Mucosa of descending colon (tissue), 3 donors: Measurements from ENCODE around the gene CLRN2. TPM values are rescaled to one million over a fixed set of nuclear protein-coding genes. Genes with fewer than 3 reads are reported as not detected.

ENCODE experiments used
- ATAC-seq: fragments of 200-7000 bp; cut with Tn5 transposase; one replicate; pipeline ENCODE4 v1.9.1; 2020; ENCODE audit warnings: mild to moderate bottlenecking, moderate library complexity
- DNase-seq, 3 donors: peaks; one replicate each; pipeline ENCODE4 v3.0.0-alpha.2; 2020
- H3K36me3 ChIP-seq: fragments of 200-600 bp; one replicate; pipeline ENCODE4 v1.8.0; 2021; ENCODE audit warnings: low read depth, mild to moderate bottlenecking
- H3K4me1 ChIP-seq: fragments of 200-600 bp; one replicate; pipeline ENCODE4 v1.8.0; 2021; ENCODE audit warnings: low read depth, mild to moderate bottlenecking
- H3K4me3 ChIP-seq: fragments of 200-600 bp; one replicate; pipeline ENCODE4 v1.8.0; 2021; ENCODE audit warnings: mild to moderate bottlenecking
- H3K9me3 ChIP-seq: fragments of 200-600 bp; one replicate; pipeline ENCODE4 v1.8.0; 2021; ENCODE audit warnings: mild to moderate bottlenecking
- CTCF ChIP-seq: fragments of 200-600 bp; IDR thresholded peaks from one replicate; pipeline ENCODE4 v1.8.0; 2022; ENCODE audit warnings: antibody characterized with exemption, mild to moderate bottlenecking
- intact Hi-C, 2 donors: fragments of 100-400 bp; cut with DNase I in 1 of 2; cut with micrococcal nuclease in 1 of 2; formaldehyde crosslinking; loops; one replicate each; pipeline versions ENCODE4 v1.11.0 to v1.11.1; 2022; cut with DNase I, micrococcal nuclease
- total RNA-seq, 3 donors: library from RNA; stranded (reverse); fragmentation: NEBNext Ultra II Directional in 2 of 3; extraction: Animal tissue kit (Norgen Biotek cat#: 25700) in 2 of 3; gene quantifications; one replicate each; pipeline versions ENCODE4 v1.2.1 to v1.2.4, GENCODE V29; 2021 to 2023
- donor health status: DM: no; HTN: no; CAD: no; lungs with moderate emphysema.
- donor health status: DM: no; HTN: no; CAD: no.
- donor health status: DM: no; HTN: yes; CAD: no.

The CLRN2 gene
- total RNA-seq, 3 donors from 2014 or later = not detected

GRCh38 chr4:17493619-17494018 is 21.3 kb upstream of the CLRN2 start:
- H3K4me3 ChIP-seq = no peak overlapping the region
- no peaks in the 10 kb centered on the region for H3K4me1 ChIP-seq
- ATAC-seq (no peak), DNase-seq (no peak)
- H3K36me3 ChIP-seq = no peaks in the 10 kb centered on the region
- intact Hi-C loops = no loop called here
- TF ChIP-seq CTCF = no peak
- no peaks in the 10 kb centered on the region for H3K9me3 ChIP-seq

GRCh38 chr4:17494258-17495190 is 20.4 kb upstream of the CLRN2 start:
- TF ChIP-seq CTCF = no peak
- no peak for DNase-seq
- no peaks in the 10 kb centered on the region for H3K36me3 ChIP-seq
- peak; percentile 45 for ATAC-seq
- intact Hi-C loops = no loop called here
- H3K4me3 ChIP-seq = no peak overlapping the region
- H3K9me3 ChIP-seq = no peaks in the 10 kb centered on the region
- no peaks in the 10 kb centered on the region for H3K4me1 ChIP-seq

- Histone ChIP-seq H3K4me3 (no peak overlapping the region), H3K36me3 (no peaks in the 10 kb centered on the region), H3K9me3 (no peaks in the 10 kb centered on the region), H3K4me1 (no peaks in the 10 kb centered on the region)
- ATAC-seq (no peak), DNase-seq (no peak)
- intact Hi-C loops = no loop called here
- TF ChIP-seq CTCF = no peak
Observed at GRCh38 chr4:17497890-17498523, 17.0 kb upstream of the CLRN2 start.

GRCh38 chr4:17500574-17500973 is 14.4 kb upstream of the CLRN2 start:
- TF ChIP-seq CTCF = no peak
- Histone ChIP-seq H3K4me1 (no peaks in the 10 kb centered on the region), H3K9me3 (no peaks in the 10 kb centered on the region), H3K4me3 (no peak overlapping the region), H3K36me3 (no peaks in the 10 kb centered on the region)
- DNase-seq (no peak), ATAC-seq (no peak)
- intact Hi-C loops = no loop called here

- intact Hi-C loops = no loop called here
- no peak for DNase-seq
- no peaks in the 10 kb centered on the region for H3K9me3 ChIP-seq
- no peaks in the 10 kb centered on the region for H3K4me1 ChIP-seq
- H3K4me3 ChIP-seq = no peak overlapping the region
- TF ChIP-seq CTCF = no peak
- no peaks in the 10 kb centered on the region for H3K36me3 ChIP-seq
- ATAC-seq = no peak
Observed at GRCh38 chr4:17502756-17503155, 12.2 kb upstream of the CLRN2 start.
